Endothelial cell of umbilical vein (primary cell): ENCODE data around the gene ETDA. TPM values are rescaled to one million over a fixed set of nuclear protein-coding genes. Genes with fewer than 3 reads are reported as not detected.

ENCODE experiments used
- BruUV-seq: library from RNA; stranded (reverse); fragments of 400-500 nt; replicated peaks from 2 replicates; lab custom pipeline; 2021; lab: Mats Ljungman, UMichigan
- CTCF ChIA-PET: fragments of 300-600, 350-600 bp; sonication (Branson Sonifier 250); formaldehyde crosslinking; loops from one replicate; lab custom pipeline; 2021; ENCODE audit warnings: antibody characterized with exemption, inconsistent platforms; lab: Charles Lee
- POLR2A ChIA-PET: fragments of 300-600, 350-600 bp; sonication (Branson Sonifier 250); formaldehyde crosslinking; loops from one replicate; lab custom pipeline; 2021; ENCODE audit warnings: antibody characterized with exemption, inconsistent platforms; lab: Charles Lee
- DNase-seq: peaks from one replicate; pipeline ENCODE4 v3.0.0-alpha.2; 2011; ENCODE audit warnings: low read depth, low spot score
- FAIRE-seq: peaks from 2 replicates; lab custom pipeline; 2011; peaks lifted over from hg19 to GRCh38; lab: Jason Lieb, UNC
- H2AFZ ChIP-seq: 2 replicates; pipeline ENCODE4 v1.6.0; 2012; ENCODE audit warnings: low read depth, low read length, control low read depth, inconsistent platforms
- H3K27ac ChIP-seq: 2 replicates; pipeline ENCODE4 v1.5.1; 2011; ENCODE audit warnings: low read depth, mild to moderate bottlenecking, control low read depth, low read length, moderate library complexity; ENCODE audit not compliant: insufficient read depth
- H3K27me3 ChIP-seq, 2 experiments: 2 replicates each; pipeline versions ENCODE4 v1.6.0 to v1.6.1; 2011; ENCODE audit warnings: low read length in 2 of 2, mixed read lengths in 1 of 2; ENCODE audit not compliant: control insufficient read depth in 2 of 2, insufficient read depth in 2 of 2
- H3K36me3 ChIP-seq, 2 experiments: 2 replicates in 1 of 2; 3 replicates in 1 of 2; pipeline ENCODE4 v1.5.1; 2011; ENCODE audit warnings: low read length in 2 of 2, mild to moderate bottlenecking in 1 of 2, moderate library complexity in 1 of 2; ENCODE audit not compliant: control insufficient read depth in 2 of 2, insufficient read depth in 2 of 2; ENCODE audit errors: extremely low read depth in 1 of 2
- H3K4me1 ChIP-seq: 3 replicates; pipeline ENCODE4 v1.5.1; 2011; ENCODE audit warnings: mild to moderate bottlenecking, low read length; ENCODE audit not compliant: control insufficient read depth, insufficient read depth; ENCODE audit errors: extremely low read depth
- H3K4me2 ChIP-seq: 2 replicates; pipeline ENCODE4 v1.6.1; 2011; ENCODE audit warnings: low read length, control low read depth, mixed read lengths; ENCODE audit not compliant: insufficient read depth
- H3K4me3 ChIP-seq, 3 experiments: fragments of 200-600 bp in 1 of 3; sonication (generic), shearing (Covaris generic) in 1 of 3; replicated peaks in 1 of 3; 2 replicates each; pipeline ENCODE4 v1.5.1; 2011 to 2016; ENCODE audit warnings: control low read depth in 3 of 3, low read length in 3 of 3, mild to moderate bottlenecking in 2 of 3, inconsistent platforms in 1 of 3, low read depth in 1 of 3, moderate library complexity in 1 of 3; ENCODE audit not compliant: insufficient read depth in 1 of 3
- H3K79me2 ChIP-seq: 2 replicates; pipeline ENCODE4 v1.6.0; 2012; ENCODE audit warnings: low read length, inconsistent platforms; ENCODE audit not compliant: control insufficient read depth, insufficient read depth
- H3K9ac ChIP-seq: replicated peaks from 2 replicates; pipeline ENCODE3; 2011; ENCODE audit warnings: low read length, control low read depth; ENCODE audit not compliant: insufficient read depth; ENCODE audit errors: extremely low read depth
- H3K9me1 ChIP-seq: replicated peaks from 3 replicates; pipeline ENCODE4 v1.6.0; 2011; ENCODE audit warnings: mild to moderate bottlenecking, low read length; ENCODE audit not compliant: control insufficient read depth, insufficient read depth; ENCODE audit errors: extremely low read depth
- H3K9me3 ChIP-seq: replicated peaks from 2 replicates; pipeline ENCODE4 v1.5.1; 2012; ENCODE audit warnings: low read length, inconsistent platforms; ENCODE audit not compliant: control insufficient read depth, insufficient read depth
- H4K20me1 ChIP-seq: replicated peaks from 2 replicates; pipeline ENCODE3; 2011; ENCODE audit warnings: mild to moderate bottlenecking, low read length; ENCODE audit not compliant: control insufficient read depth, insufficient read depth; ENCODE audit errors: extremely low read depth
- EZH2 ChIP-seq: IDR thresholded peaks from 2 replicates; pipeline ENCODE4 v1.6.1; 2012; ENCODE audit warnings: borderline replicate concordance, low read depth, mild to moderate bottlenecking, moderate library complexity, low read length, inconsistent platforms; ENCODE audit not compliant: severe bottlenecking
- FOS ChIP-seq: IDR thresholded peaks from 2 replicates; pipeline ENCODE4 v1.6.1; 2011; ENCODE audit warnings: mild to moderate bottlenecking, low read length, moderate library complexity, borderline replicate concordance; ENCODE audit not compliant: insufficient read depth
- GATA2 ChIP-seq: IDR thresholded peaks from 2 replicates; pipeline ENCODE4 v1.7.0; 2011; ENCODE audit warnings: low read depth, mild to moderate bottlenecking, moderate library complexity, mixed read lengths, low read length; ENCODE audit not compliant: insufficient read length, insufficient read depth
- JUN ChIP-seq: IDR thresholded peaks from 2 replicates; pipeline ENCODE4 v1.6.1; 2011; ENCODE audit warnings: borderline replicate concordance, low read depth; ENCODE audit not compliant: insufficient read length, insufficient read depth
- MYC ChIP-seq: IDR thresholded peaks from one replicate; pipeline ENCODE4 v1.6.1; 2011; ENCODE audit warnings: mild to moderate bottlenecking, low read depth, low read length
- POLR2A ChIP-seq: IDR thresholded peaks from 2 replicates; pipeline ENCODE4 v1.6.1; 2012; ENCODE audit warnings: low read depth, mild to moderate bottlenecking, control low read depth, low read length
- POLR2AphosphoS5 ChIP-seq: IDR thresholded peaks from 2 replicates; pipeline ENCODE4 v1.6.1; 2012; ENCODE audit warnings: low read depth, mild to moderate bottlenecking, control low read depth, low read length, moderate library complexity; ENCODE audit not compliant: insufficient read depth
- dilution Hi-C: fragments of 300-500 bp; cut with MboI; formaldehyde crosslinking; loops from one replicate; pipeline ENCODE4 v1.15.0; 2019; ENCODE audit warnings: low sequenced_read_pairs; ENCODE audit not compliant: extremely low pct_ligation_motif_present
- intact Hi-C: fragments of 100-400 bp; cut with micrococcal nuclease; formaldehyde crosslinking; loops from one replicate; pipeline ENCODE4 v1.10.0; 2022
- polyA plus RNA-seq, 4 experiments: library from polyadenylated mRNA; depleted of rRNA in 3 of 4; stranded (reverse) in 3 of 4; unstranded in 1 of 4; fragments of >200 nt; gene quantifications; 2 replicates each; pipeline versions ENCODE4 v1.2.1 to v1.2.3, GENCODE V29; 2011 to 2012; ENCODE audit warnings: missing spikeins in 1 of 4
- total RNA-seq: library from RNA; stranded (reverse); gene quantifications from 2 replicates; pipeline ENCODE4 v1.2.3, GENCODE V29; 2021
- TF ChIP-seq, protein P1 (sequence below): IDR thresholded peaks from 2 replicates; pipeline ENCODE4 v1.6.1; 2011; ENCODE audit not compliant: insufficient read depth, insufficient read length
- TF ChIP-seq, protein P2 (sequence below), 2 donors: IDR thresholded peaks; 1 replicate in 1 of 2; 2 replicates in 1 of 2; pipeline ENCODE4 v1.5.1; 2011; ENCODE audit warnings: low read length in 2 of 2, mild to moderate bottlenecking in 2 of 2, moderate library complexity in 2 of 2, control low read depth in 1 of 2, inconsistent platforms in 1 of 2, low read depth in 1 of 2; ENCODE audit not compliant: insufficient read depth in 1 of 2; ENCODE audit errors: extremely low read depth in 1 of 2

Gene ETDA
- total and polyA plus RNA-seq, 2 donors (not counting 3 experiments of a cell fraction or from before 2014, with no cell fraction given) = not detected

- Histone ChIP-seq H3K27me3 (no peaks in the 10 kb centered on the region), H3K9me3 (no peaks in the 10 kb centered on the region), H3K4me2 (no peak overlapping the region), H3K9ac (no peak overlapping the region), H3K4me3 (no peak overlapping the region), H3K79me2 (no peaks in the 10 kb centered on the region), H2AFZ (no peak overlapping the region), H4K20me1 (no peaks in the 10 kb centered on the region), H3K36me3 (no peaks in the 10 kb centered on the region), H3K4me1 (no peaks in the 10 kb centered on the region), H3K9me1 (no peaks in the 10 kb centered on the region), H3K27ac (no peak overlapping the region)
- dilution Hi-C loops = no loop called here
- no peak for DNase-seq
- ChIA-PET CTCF (no interaction called here), POLR2A (no interaction called here)
- intact Hi-C loops = no loop called here
- no peak for FAIRE-seq
- TF ChIP-seq POLR2A (no peak), MYC (no peak), GATA2 (no peak), FOS (no peak), JUN (no peak), POLR2AphosphoS5 (no peak), EZH2 (no peak)
- TF ChIP-seq, protein P1, sequence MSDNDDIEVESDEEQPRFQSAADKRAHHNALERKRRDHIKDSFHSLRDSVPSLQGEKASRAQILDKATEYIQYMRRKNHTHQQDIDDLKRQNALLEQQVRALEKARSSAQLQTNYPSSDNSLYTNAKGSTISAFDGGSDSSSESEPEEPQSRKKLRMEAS = no peak
- TF ChIP-seq, protein P2, sequence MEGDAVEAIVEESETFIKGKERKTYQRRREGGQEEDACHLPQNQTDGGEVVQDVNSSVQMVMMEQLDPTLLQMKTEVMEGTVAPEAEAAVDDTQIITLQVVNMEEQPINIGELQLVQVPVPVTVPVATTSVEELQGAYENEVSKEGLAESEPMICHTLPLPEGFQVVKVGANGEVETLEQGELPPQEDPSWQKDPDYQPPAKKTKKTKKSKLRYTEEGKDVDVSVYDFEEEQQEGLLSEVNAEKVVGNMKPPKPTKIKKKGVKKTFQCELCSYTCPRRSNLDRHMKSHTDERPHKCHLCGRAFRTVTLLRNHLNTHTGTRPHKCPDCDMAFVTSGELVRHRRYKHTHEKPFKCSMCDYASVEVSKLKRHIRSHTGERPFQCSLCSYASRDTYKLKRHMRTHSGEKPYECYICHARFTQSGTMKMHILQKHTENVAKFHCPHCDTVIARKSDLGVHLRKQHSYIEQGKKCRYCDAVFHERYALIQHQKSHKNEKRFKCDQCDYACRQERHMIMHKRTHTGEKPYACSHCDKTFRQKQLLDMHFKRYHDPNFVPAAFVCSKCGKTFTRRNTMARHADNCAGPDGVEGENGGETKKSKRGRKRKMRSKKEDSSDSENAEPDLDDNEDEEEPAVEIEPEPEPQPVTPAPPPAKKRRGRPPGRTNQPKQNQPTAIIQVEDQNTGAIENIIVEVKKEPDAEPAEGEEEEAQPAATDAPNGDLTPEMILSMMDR (IDR thresholded peaks at IDR 0.05; ENCODE audit: extremely low read depth in 1 of 2, insufficient read depth in 1 of 2, low read depth in 1 of 2, low read length in 2 of 2) = no peak
- no TSS peak for BruUV-seq
Measured at GRCh38 chrX:135264206-135264605, 12.3 kb downstream of the ETDA start.
